Endothelial cell of umbilical vein (primary cell): ENCODE results near the gene LRRTM4.

Experiments
- CTCF ChIP-seq, 2 donors: IDR thresholded peaks; 1 replicate in 1 of 2; 2 replicates in 1 of 2; pipeline ENCODE4 v1.5.1; 2011; ENCODE audit warnings: low read length in 2 of 2, mild to moderate bottlenecking in 2 of 2, moderate library complexity in 2 of 2, control low read depth in 1 of 2, inconsistent platforms in 1 of 2, low read depth in 1 of 2; ENCODE audit not compliant: insufficient read depth in 1 of 2; ENCODE audit errors: extremely low read depth in 1 of 2
- EZH2 ChIP-seq: IDR thresholded peaks from 2 replicates; pipeline ENCODE4 v1.6.1; 2012; ENCODE audit warnings: borderline replicate concordance, low read depth, mild to moderate bottlenecking, moderate library complexity, low read length, inconsistent platforms; ENCODE audit not compliant: severe bottlenecking
- GATA2 ChIP-seq: IDR thresholded peaks from 2 replicates; pipeline ENCODE4 v1.7.0; 2011; ENCODE audit warnings: low read depth, mild to moderate bottlenecking, moderate library complexity, mixed read lengths, low read length; ENCODE audit not compliant: insufficient read length, insufficient read depth
- JUN ChIP-seq: IDR thresholded peaks from 2 replicates; pipeline ENCODE4 v1.6.1; 2011; ENCODE audit warnings: borderline replicate concordance, low read depth; ENCODE audit not compliant: insufficient read length, insufficient read depth
- MAX ChIP-seq: IDR thresholded peaks from 2 replicates; pipeline ENCODE4 v1.6.1; 2011; ENCODE audit not compliant: insufficient read depth, insufficient read length
- MYC ChIP-seq: IDR thresholded peaks from one replicate; pipeline ENCODE4 v1.6.1; 2011; ENCODE audit warnings: mild to moderate bottlenecking, low read depth, low read length
- POLR2A ChIP-seq: IDR thresholded peaks from 2 replicates; pipeline ENCODE4 v1.6.1; 2012; ENCODE audit warnings: low read depth, mild to moderate bottlenecking, control low read depth, low read length
- POLR2AphosphoS5 ChIP-seq: IDR thresholded peaks from 2 replicates; pipeline ENCODE4 v1.6.1; 2012; ENCODE audit warnings: low read depth, mild to moderate bottlenecking, control low read depth, low read length, moderate library complexity; ENCODE audit not compliant: insufficient read depth

- TF ChIP-seq CTCF (IDR thresholded peaks at IDR 0.05; ENCODE audit: extremely low read depth in 1 of 2, insufficient read depth in 1 of 2, low read depth in 1 of 2, low read length in 2 of 2): no peak
- no peak for TF ChIP-seq GATA2
- TF ChIP-seq EZH2: no peak
- no peak for TF ChIP-seq POLR2AphosphoS5
- no peak for TF ChIP-seq POLR2A
- TF ChIP-seq JUN: no peak
- no peak for TF ChIP-seq MYC
- TF ChIP-seq MAX: no peak
Observed at GRCh38 chr2:77521548-77521891, 656 bp downstream of the LRRTM4 start.
